GM23338 (cell line): Measurements from ENCODE around the gene SNX22. TPM values are rescaled to one million over a fixed set of nuclear protein-coding genes. Genes with fewer than 3 reads are reported as not detected.

Source experiments
- ATAC-seq: fragments of 200-7000 bp; cut with Tn5 transposase; 3 replicates; pipeline ENCODE4 v1.9.1; 2020
- DNase-seq: peaks from one replicate; pipeline ENCODE4 v3.0.0-alpha.2; 2015; ENCODE audit warnings: low spot score
- H2AFZ ChIP-seq: fragments of 200-600 bp; sonication (generic); 2 replicates; pipeline ENCODE4 v1.8.0; 2016; ENCODE audit warnings: antibody characterized with exemption, mild to moderate bottlenecking, moderate library complexity
- H3F3A ChIP-seq: fragments of 200-600 bp; sonication (generic); replicated peaks from 2 replicates; pipeline ENCODE4 v1.8.0; 2017; ENCODE audit warnings: antibody characterized with exemption, mixed run types, low read depth
- H3K27ac ChIP-seq: fragments of 200-600 bp; sonication (generic); 2 replicates; pipeline ENCODE4 v1.6.1; 2016; ENCODE audit warnings: low read depth
- H3K27me3 ChIP-seq: fragments of 200-600 bp; sonication (generic); 2 replicates; pipeline ENCODE4 v1.8.0; 2016; ENCODE audit warnings: mild to moderate bottlenecking, mixed run types, moderate library complexity; ENCODE audit not compliant: insufficient read depth
- H3K36me3 ChIP-seq: fragments of 200-600 bp; sonication (generic); 2 replicates; pipeline ENCODE4 v1.8.0; 2016; ENCODE audit warnings: mild to moderate bottlenecking; ENCODE audit not compliant: insufficient read depth
- H3K4me1 ChIP-seq: fragments of 200-600 bp; sonication (generic); 2 replicates; pipeline ENCODE4 v1.8.0; 2016; ENCODE audit warnings: mild to moderate bottlenecking, moderate library complexity; ENCODE audit not compliant: insufficient read depth
- H3K4me2 ChIP-seq: fragments of 200-600 bp; sonication (generic); 2 replicates; pipeline ENCODE4 v1.7.1; 2017; ENCODE audit warnings: mixed run types
- H3K4me3 ChIP-seq: fragments of 200-600 bp; sonication (generic); 2 replicates; pipeline ENCODE4 v1.6.1; 2016; ENCODE audit warnings: mixed run types
- H3K79me2 ChIP-seq: fragments of 200-600 bp; sonication (generic); replicated peaks from 2 replicates; pipeline ENCODE4 v1.8.0; 2017; ENCODE audit warnings: mild to moderate bottlenecking; ENCODE audit not compliant: insufficient read depth
- H3K9me2 ChIP-seq: fragments of 200-600 bp; sonication (generic); 2 replicates; pipeline ENCODE4 v1.8.0; 2017; ENCODE audit not compliant: insufficient read depth
- H4K20me1 ChIP-seq: fragments of 200-600 bp; sonication (generic); replicated peaks from 2 replicates; pipeline ENCODE4 v1.8.0; 2017; ENCODE audit warnings: mild to moderate bottlenecking; ENCODE audit not compliant: insufficient read depth
- H3K27ac Mint-ChIP-seq: 2 replicates; pipeline ENCODE4 v1.8.0; 2020; ENCODE audit warnings: inconsistent platforms, mild to moderate bottlenecking, moderate library complexity, mixed read lengths
- H3K27me3 Mint-ChIP-seq: 3 replicates; pipeline ENCODE4 v1.8.0; 2022; ENCODE audit warnings: low read depth, mild to moderate bottlenecking, moderate library complexity, mixed read lengths, inconsistent platforms; ENCODE audit not compliant: insufficient read depth, poor library complexity
- H3K36me3 Mint-ChIP-seq: 3 replicates; pipeline ENCODE4 v1.8.0; 2021; ENCODE audit warnings: low read depth, mild to moderate bottlenecking, inconsistent platforms, moderate library complexity, mixed read lengths
- H3K4me1 Mint-ChIP-seq: 3 replicates; pipeline ENCODE4 v1.8.0; 2020; ENCODE audit warnings: mild to moderate bottlenecking, inconsistent platforms, mixed read lengths
- H3K4me3 Mint-ChIP-seq: 3 replicates; pipeline ENCODE4 v1.8.0; 2021; ENCODE audit warnings: moderate library complexity, mild to moderate bottlenecking, inconsistent platforms, mixed read lengths
- H3K9me3 Mint-ChIP-seq: 3 replicates; pipeline ENCODE4 v1.8.0; 2020; ENCODE audit warnings: moderate library complexity, mild to moderate bottlenecking, inconsistent platforms, mixed read lengths
- ETS1 ChIP-seq: IDR thresholded peaks from 2 replicates; pipeline ENCODE4 v1.6.1; 2016; ENCODE audit warnings: antibody characterized with exemption
- EZH2 ChIP-seq: fragments of 200-600 bp; sonication (generic); IDR thresholded peaks from one replicate; pipeline ENCODE4 v1.8.0; 2017; ENCODE audit warnings: antibody characterized with exemption, mild to moderate bottlenecking, low read depth; ENCODE audit not compliant: unreplicated experiment
- EZH2phosphoT487 ChIP-seq: fragments of 200-600 bp; sonication (generic); IDR thresholded peaks from one replicate; pipeline ENCODE4 v1.8.1; 2018; ENCODE audit warnings: antibody characterized with exemption; ENCODE audit not compliant: unreplicated experiment
- JUNB ChIP-seq: IDR thresholded peaks from one replicate; pipeline ENCODE4 v1.6.1; 2016; ENCODE audit warnings: antibody characterized with exemption; ENCODE audit not compliant: unreplicated experiment
- NANOG ChIP-seq: IDR thresholded peaks from 2 replicates; pipeline ENCODE4 v1.6.1; 2016; ENCODE audit warnings: antibody characterized with exemption, borderline replicate concordance
- REST ChIP-seq: IDR thresholded peaks from one replicate; pipeline ENCODE4 v1.6.1; 2018; ENCODE audit warnings: antibody characterized with exemption; ENCODE audit not compliant: unreplicated experiment
- STAT1 ChIP-seq: IDR thresholded peaks from one replicate; pipeline ENCODE4 v1.6.1; 2016; ENCODE audit warnings: antibody characterized with exemption; ENCODE audit not compliant: unreplicated experiment
- ZNF114 ChIP-seq: fragments of 250-450 bp; sonication (Bioruptor Pico); IDR thresholded peaks from 2 replicates; pipeline ENCODE4 v1.5.0; 2020; ENCODE audit warnings: mild to moderate bottlenecking, moderate library complexity
- ZNF331 ChIP-seq: fragments of 250-450 bp; sonication (Bioruptor Pico); IDR thresholded peaks from 2 replicates; pipeline ENCODE4 v1.5.0; 2020; ENCODE audit warnings: low read depth, mild to moderate bottlenecking, moderate library complexity
- ZNF462 ChIP-seq: fragments of 250-450 bp; sonication (Bioruptor Pico); IDR thresholded peaks from 2 replicates; pipeline ENCODE4 v1.5.0; 2020; ENCODE audit warnings: mild to moderate bottlenecking, moderate library complexity
- polyA plus RNA-seq: library from polyadenylated mRNA; unstranded; fragments of >200 nt; fragmentation: Nextera tagmentation; extraction: Ambion mirVana; gene quantifications from 2 replicates; pipeline ENCODE4 v1.2.1, GENCODE V29; 2016
- total RNA-seq: library from RNA; depleted of rRNA; stranded (reverse); fragments of >200 nt; shearing (Covaris generic); gene quantifications from 2 replicates; pipeline ENCODE4 v1.2.3, GENCODE V29; 2014

Gene SNX22
- total and polyA plus RNA-seq, 2 experiments from 2014 or later, result 3.7 to 5.7 TPM

- Histone ChIP-seq H3K36me3 (peaks cover 53% of the 10 kb centered on the region), H3K27me3 (no peaks in the 10 kb centered on the region), H3K4me3 (no peak overlapping the region), H3K79me2 (peaks cover 21% of the 10 kb centered on the region), H3K4me1 (peaks cover 10% of the 10 kb centered on the region), H2AFZ (no peak overlapping the region), H3F3A (peaks cover 37% of the 10 kb centered on the region), H3K27ac (no peak overlapping the region), H4K20me1 (peaks cover 21% of the 10 kb centered on the region), H3K4me2 (no peak overlapping the region), H3K9me2 (no peaks in the 10 kb centered on the region)
- no peak overlapping the region; the same call in 1 of the 2 replicates for H3K27ac Mint-ChIP-seq
- no peak for TF ChIP-seq REST
- TF ChIP-seq EZH2phosphoT487, result no peak
- no peak for TF ChIP-seq NANOG
- no peak for TF ChIP-seq ZNF114 (CRISPR knock-in tag)
- no peak for TF ChIP-seq ETS1
- no peak for TF ChIP-seq JUNB
- no peak for TF ChIP-seq STAT1
- no peak for TF ChIP-seq EZH2
- no peak for TF ChIP-seq ZNF462 (CRISPR knock-in tag)
- TF ChIP-seq ZNF331, result no peak
- peaks cover 8% of the 10 kb centered on the region for H3K27me3 Mint-ChIP-seq
- no peak for DNase-seq
- no peaks in the 10 kb centered on the region; the same call in 2 of the 3 replicates for H3K9me3 Mint-ChIP-seq
- ATAC-seq, result no peak
- H3K4me1 Mint-ChIP-seq, result peaks cover 9% of the 10 kb centered on the region
- no peak overlapping the region for H3K4me3 Mint-ChIP-seq
- peaks cover 67% of the 10 kb centered on the region for H3K36me3 Mint-ChIP-seq
Measured at GRCh38 chr15:64158363-64159134, 7.0 kb downstream of the SNX22 start.
